Measurements from ENCODE around the gene PKHD1. TPM values are rescaled to one million over a fixed set of nuclear protein-coding genes. Genes with fewer than 3 reads are reported as not detected.

The PKHD1 gene
- total and polyA plus RNA-seq, 12 donors: 0.03 to 0.22 (median 0.09) TPM; not detected in 3

DNA sequence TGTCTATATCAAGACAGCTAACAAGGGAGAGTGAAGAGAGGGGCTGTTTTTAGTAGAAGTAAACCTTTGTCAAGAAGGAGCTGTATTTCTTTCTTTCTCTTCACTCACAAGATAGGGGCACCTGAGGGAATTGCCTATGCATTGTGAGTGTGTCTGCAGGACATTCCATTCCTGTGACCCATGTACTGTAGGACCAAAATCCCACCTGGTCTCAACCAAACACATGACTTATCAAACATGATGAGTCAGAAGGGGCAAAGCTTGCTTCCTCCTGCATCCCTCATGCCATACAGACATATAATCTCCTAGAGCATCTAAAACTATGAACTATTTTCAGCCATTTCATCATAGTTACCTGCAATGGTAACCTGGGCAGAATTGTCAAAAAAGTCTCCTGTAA is 21.8 kb downstream of the PKHD1 start:
- Histone ChIP-seq H3K4me1 (replicated peaks in 1 of 2) (no peaks in the 10 kb centered on the region), H3K4me3 (no peak overlapping the region), H3K27ac (no peak overlapping the region), H3K36me3 (replicated peaks in 1 of 2) (no peaks in the 10 kb centered on the region), H3K27me3 (peaks cover 3% of the 10 kb centered on the region), H3K9me3 (replicated peaks in 1 of 3) (no peaks in the 10 kb centered on the region)
- DNase-seq: no peak
- intact Hi-C loops (cut with DNase I): no loop called here
- TF ChIP-seq, protein P1, sequence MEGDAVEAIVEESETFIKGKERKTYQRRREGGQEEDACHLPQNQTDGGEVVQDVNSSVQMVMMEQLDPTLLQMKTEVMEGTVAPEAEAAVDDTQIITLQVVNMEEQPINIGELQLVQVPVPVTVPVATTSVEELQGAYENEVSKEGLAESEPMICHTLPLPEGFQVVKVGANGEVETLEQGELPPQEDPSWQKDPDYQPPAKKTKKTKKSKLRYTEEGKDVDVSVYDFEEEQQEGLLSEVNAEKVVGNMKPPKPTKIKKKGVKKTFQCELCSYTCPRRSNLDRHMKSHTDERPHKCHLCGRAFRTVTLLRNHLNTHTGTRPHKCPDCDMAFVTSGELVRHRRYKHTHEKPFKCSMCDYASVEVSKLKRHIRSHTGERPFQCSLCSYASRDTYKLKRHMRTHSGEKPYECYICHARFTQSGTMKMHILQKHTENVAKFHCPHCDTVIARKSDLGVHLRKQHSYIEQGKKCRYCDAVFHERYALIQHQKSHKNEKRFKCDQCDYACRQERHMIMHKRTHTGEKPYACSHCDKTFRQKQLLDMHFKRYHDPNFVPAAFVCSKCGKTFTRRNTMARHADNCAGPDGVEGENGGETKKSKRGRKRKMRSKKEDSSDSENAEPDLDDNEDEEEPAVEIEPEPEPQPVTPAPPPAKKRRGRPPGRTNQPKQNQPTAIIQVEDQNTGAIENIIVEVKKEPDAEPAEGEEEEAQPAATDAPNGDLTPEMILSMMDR (IDR thresholded peaks at IDR 0.05): no peak
- no peak for TF ChIP-seq POLR2A (IDR thresholded peaks at IDR 0.05)

DNA sequence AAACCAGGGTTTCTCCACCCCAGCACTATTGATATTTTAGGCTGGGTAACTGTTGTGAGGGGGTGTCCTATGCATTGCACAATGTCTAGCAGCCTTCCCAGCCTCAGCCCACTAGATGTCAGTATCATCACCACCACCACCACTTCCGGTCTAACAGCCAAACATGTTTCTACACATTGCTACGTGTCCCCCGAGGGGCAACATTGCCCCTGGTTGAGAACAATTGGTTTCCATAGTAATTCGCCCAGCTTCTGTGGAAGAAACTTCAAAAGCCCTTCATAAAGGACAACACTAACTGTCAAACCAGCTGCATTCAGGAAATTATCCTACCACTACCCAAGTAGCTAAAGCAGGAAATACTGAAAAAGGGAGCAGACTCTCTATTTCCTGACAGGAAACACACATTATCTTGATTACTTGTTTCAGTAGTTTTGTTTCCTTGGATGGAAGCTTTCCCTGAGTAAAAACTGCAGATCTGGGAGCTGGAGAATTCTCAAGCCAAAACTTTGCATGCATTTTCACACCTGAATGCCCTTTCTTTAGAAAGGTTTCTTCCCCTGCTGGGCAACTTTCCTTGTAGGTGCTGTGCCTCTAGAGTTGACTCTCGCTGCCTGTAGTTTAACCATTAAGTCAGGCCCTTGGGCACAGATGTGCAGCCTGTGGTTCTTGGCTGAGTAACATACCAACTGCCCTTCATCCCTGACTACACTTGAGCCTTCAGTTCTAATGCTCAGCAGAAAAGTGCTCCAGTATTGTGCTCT is 23.6 kb downstream of the PKHD1 start:
- H3K4me1 ChIP-seq (replicated peaks in 1 of 2): no peaks in the 10 kb centered on the region
- TF ChIP-seq POLR2A (IDR thresholded peaks at IDR 0.05): no peak
- TF ChIP-seq, protein P1 (IDR thresholded peaks at IDR 0.05): peak in 4 of 6 experiments; percentile 7 to 44 (median 35)
- H3K9me3 ChIP-seq (replicated peaks in 1 of 3): no peaks in the 10 kb centered on the region
- intact Hi-C loops (cut with DNase I): no loop called here
- H3K27me3 ChIP-seq: peaks cover 3% of the 10 kb centered on the region
- no peaks in the 10 kb centered on the region for H3K36me3 ChIP-seq (replicated peaks in 1 of 2)
- H3K27ac ChIP-seq: no peak overlapping the region
- DNase-seq: peak in 6 of 7 donors; percentile 13 to 55 (median 26)
- WGBS, 4 donors: 13 to 16% (median 16%) methylated on average over 5 of the region's 5 CpGs
- no peak overlapping the region for H3K4me3 ChIP-seq

DNA sequence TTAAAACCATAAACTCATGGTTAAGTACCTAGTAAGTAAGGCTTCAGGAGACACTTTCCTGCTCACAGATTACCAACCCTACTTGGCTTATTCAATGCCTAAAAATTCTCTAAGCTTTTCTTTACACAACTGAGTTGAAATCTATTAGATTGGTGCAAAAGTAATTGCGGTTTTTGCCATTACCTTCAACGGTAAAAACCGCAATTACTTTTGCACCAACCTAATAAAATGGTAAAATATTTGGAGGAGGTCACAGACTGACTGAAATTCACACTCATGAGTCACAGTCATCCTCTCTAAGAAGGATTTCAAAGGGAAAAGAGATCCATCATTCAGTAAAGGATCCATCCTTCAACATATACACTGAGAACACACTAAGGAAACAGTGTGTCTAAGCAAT is 25.9 kb downstream of the PKHD1 start:
- H3K36me3 ChIP-seq (replicated peaks in 1 of 2): no peaks in the 10 kb centered on the region
- 84 to 90% (median 88%) methylated on average over 3 of the region's 3 CpGs for WGBS, 4 donors
- intact Hi-C loops (cut with DNase I): no loop called here
- no peak for DNase-seq
- no peaks in the 10 kb centered on the region for H3K9me3 ChIP-seq (replicated peaks in 1 of 3)
- H3K4me1 ChIP-seq (replicated peaks in 1 of 2): no peaks in the 10 kb centered on the region
- TF ChIP-seq, protein P1 (IDR thresholded peaks at IDR 0.05): no peak
- no peak for TF ChIP-seq POLR2A (IDR thresholded peaks at IDR 0.05)
- H3K4me3 ChIP-seq: no peak overlapping the region
- H3K27me3 ChIP-seq: no peaks in the 10 kb centered on the region
- H3K27ac ChIP-seq: no peak overlapping the region

DNA sequence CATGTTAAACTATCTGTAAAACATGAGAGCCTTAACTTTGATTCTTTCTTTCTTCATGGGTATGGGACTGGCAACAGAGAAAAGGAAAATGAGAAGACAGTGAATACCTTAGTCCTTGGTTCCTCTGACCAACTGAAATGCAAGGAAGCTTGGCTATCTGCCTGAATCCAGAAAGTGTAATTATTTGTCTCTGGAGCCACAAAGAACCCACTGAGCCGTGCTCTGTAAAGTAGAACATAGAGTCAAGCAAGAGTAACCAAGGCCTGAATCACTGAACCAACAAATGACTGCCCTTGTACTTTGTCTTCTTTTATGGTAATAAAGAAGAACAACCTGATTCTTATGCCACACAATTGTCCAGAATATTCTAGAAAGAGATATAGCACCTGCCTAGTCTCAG is 27.6 kb downstream of the PKHD1 start:
- 53 to 80% (median 69%) methylated on average over 1 of the region's 1 CpG for WGBS, 4 donors
- no peaks in the 10 kb centered on the region for H3K27me3 ChIP-seq
- no peak for TF ChIP-seq POLR2A (IDR thresholded peaks at IDR 0.05)
- TF ChIP-seq, protein P1 (IDR thresholded peaks at IDR 0.05): no peak
- H3K36me3 ChIP-seq (replicated peaks in 1 of 2): no peaks in the 10 kb centered on the region
- H3K9me3 ChIP-seq (replicated peaks in 1 of 3): no peaks in the 10 kb centered on the region
- intact Hi-C loops (cut with DNase I): no loop called here
- no peak overlapping the region for H3K27ac ChIP-seq
- DNase-seq: no peak
- H3K4me1 ChIP-seq (replicated peaks in 1 of 2): no peaks in the 10 kb centered on the region
- H3K4me3 ChIP-seq: no peak overlapping the region

Data from adrenal gland (tissue), 12 donors.